Brain microvascular endothelial cell (primary cell): ENCODE measurements around the gene SFXN5.
A peak's percentile ranks its signal among the peaks of the same experiment; 100 is the strongest.

Experiments used
- DNase-seq: peaks from one replicate; pipeline ENCODE4 v3.0.0-alpha.2; 2020
- H3K27ac ChIP-seq: fragments of 250-450 bp; sonication (Bioruptor Pico); 2 replicates; pipeline ENCODE4 v1.5.1; 2020; ENCODE audit warnings: mild to moderate bottlenecking, moderate library complexity
- H3K27me3 ChIP-seq: fragments of 250-450 bp; sonication (Bioruptor Pico); replicated peaks from 2 replicates; pipeline ENCODE4 v1.5.1; 2020; ENCODE audit warnings: mild to moderate bottlenecking
- H3K36me3 ChIP-seq: fragments of 250-450 bp; sonication (Bioruptor Pico); replicated peaks from 2 replicates; pipeline ENCODE4 v1.5.1; 2020; ENCODE audit warnings: mild to moderate bottlenecking
- H3K4me3 ChIP-seq: 2 replicates; pipeline ENCODE4 v1.5.1; 2011; ENCODE audit warnings: low read depth, mild to moderate bottlenecking, control low read depth, low read length, moderate library complexity
- in situ Hi-C: cut with HindIII; loops from 2 replicates; pipeline ENCODE4 v1.10.0; 2017; ENCODE audit warnings: low sequenced_read_pairs, low pct_ligation_motif_present
- TF ChIP-seq, protein P1 (sequence below): IDR thresholded peaks from 2 replicates; pipeline ENCODE4 v1.5.1; 2011; ENCODE audit warnings: low read depth, mild to moderate bottlenecking, moderate library complexity, low read length, control low read depth, inconsistent platforms; ENCODE audit errors: missing control alignments

The SFXN5 gene

GRCh38 chr2:73013936-73014335 is 57.6 kb downstream of the SFXN5 start:
- Histone ChIP-seq H3K27me3 (no peaks in the 10 kb centered on the region), H3K27ac (peak overlapping the region; percentile 6), H3K4me3 (no peak overlapping the region), H3K36me3 (no peaks in the 10 kb centered on the region)
- TF ChIP-seq, protein P1, sequence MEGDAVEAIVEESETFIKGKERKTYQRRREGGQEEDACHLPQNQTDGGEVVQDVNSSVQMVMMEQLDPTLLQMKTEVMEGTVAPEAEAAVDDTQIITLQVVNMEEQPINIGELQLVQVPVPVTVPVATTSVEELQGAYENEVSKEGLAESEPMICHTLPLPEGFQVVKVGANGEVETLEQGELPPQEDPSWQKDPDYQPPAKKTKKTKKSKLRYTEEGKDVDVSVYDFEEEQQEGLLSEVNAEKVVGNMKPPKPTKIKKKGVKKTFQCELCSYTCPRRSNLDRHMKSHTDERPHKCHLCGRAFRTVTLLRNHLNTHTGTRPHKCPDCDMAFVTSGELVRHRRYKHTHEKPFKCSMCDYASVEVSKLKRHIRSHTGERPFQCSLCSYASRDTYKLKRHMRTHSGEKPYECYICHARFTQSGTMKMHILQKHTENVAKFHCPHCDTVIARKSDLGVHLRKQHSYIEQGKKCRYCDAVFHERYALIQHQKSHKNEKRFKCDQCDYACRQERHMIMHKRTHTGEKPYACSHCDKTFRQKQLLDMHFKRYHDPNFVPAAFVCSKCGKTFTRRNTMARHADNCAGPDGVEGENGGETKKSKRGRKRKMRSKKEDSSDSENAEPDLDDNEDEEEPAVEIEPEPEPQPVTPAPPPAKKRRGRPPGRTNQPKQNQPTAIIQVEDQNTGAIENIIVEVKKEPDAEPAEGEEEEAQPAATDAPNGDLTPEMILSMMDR, result no peak
- in situ Hi-C loops, result no loop called here
- DNase-seq, result peak; percentile 37

GRCh38 chr2:73009177-73009839 is 62.2 kb downstream of the SFXN5 start:
- no peak for DNase-seq
- H3K27me3 ChIP-seq, result no peaks in the 10 kb centered on the region
- TF ChIP-seq, protein P1, result no peak
- no peaks in the 10 kb centered on the region for H3K36me3 ChIP-seq
- in situ Hi-C loops, result no loop called here
- no peak overlapping the region for H3K27ac ChIP-seq
- no peak overlapping the region for H3K4me3 ChIP-seq

- in situ Hi-C loops, result no loop called here
- no peak for DNase-seq
- Histone ChIP-seq H3K36me3 (no peaks in the 10 kb centered on the region), H3K27me3 (no peaks in the 10 kb centered on the region), H3K4me3 (no peak overlapping the region), H3K27ac (no peak overlapping the region)
- TF ChIP-seq, protein P1, result no peak
Observed at GRCh38 chr2:73008766-73009135, 62.8 kb downstream of the SFXN5 start.

DNA sequence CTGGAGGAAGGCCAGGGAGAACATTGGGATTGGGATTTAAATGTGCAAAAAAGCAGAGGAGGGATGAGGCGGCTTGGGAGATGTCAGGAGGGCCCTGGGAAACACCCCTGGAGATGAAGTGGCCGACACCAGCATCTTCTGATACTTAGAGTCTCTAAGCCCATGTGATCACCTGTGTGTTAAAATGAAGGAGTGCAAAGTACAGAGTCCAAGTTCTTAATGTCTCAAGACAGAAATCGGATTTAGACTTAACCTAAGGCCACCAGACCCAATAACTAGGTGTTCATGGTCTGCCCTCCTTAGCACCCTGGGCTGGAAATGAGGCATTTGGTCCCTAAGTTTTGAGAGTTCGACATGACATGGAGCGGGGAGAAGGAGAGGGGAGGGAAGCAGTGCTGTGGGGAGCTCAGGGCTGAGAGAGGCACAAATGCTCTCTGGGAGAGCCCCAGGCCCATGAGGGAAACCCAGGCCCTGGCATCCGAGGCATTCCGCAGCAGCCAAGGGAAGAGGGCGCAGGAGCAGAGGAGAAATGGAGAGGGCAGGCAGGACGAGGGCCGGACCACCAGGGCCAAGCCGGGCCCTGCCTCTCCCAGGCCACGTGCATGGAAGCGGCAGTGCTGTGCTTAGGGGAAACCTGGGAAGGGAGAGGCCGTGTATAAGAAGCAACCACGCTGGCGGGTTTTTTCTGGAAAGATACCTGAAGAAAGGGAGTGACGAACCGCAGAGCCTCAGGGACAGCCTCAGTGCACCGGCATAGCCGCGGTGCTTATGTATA is 63.3 kb downstream of the SFXN5 start:
- TF ChIP-seq, protein P1, result no peak
- no peak overlapping the region for H3K27ac ChIP-seq
- H3K36me3 ChIP-seq, result no peaks in the 10 kb centered on the region
- no peaks in the 10 kb centered on the region for H3K27me3 ChIP-seq
- H3K4me3 ChIP-seq, result no peak overlapping the region
- no peak for DNase-seq
- in situ Hi-C loops, result no loop called here

GRCh38 chr2:73006969-73007710 is 64.4 kb downstream of the SFXN5 start:
- Histone ChIP-seq H3K36me3 (no peaks in the 10 kb centered on the region), H3K4me3 (no peak overlapping the region), H3K27ac (no peak overlapping the region), H3K27me3 (no peaks in the 10 kb centered on the region)
- no peak for DNase-seq
- TF ChIP-seq, protein P1, result no peak
- in situ Hi-C loops, result no loop called here
